GM12878 (cell line): ENCODE results near the gene ERC2. TPM values are rescaled to one million over a fixed set of nuclear protein-coding genes. Genes with fewer than 3 reads are reported as not detected.

Source experiments
- ATAC-seq: fragments of 200-7000 bp; cut with Tn5 transposase; 3 replicates; pipeline ENCODE4 v1.9.1; 2020; ENCODE audit warnings: mild to moderate bottlenecking, moderate library complexity
- BruUV-seq: library from RNA; stranded (reverse); fragments of 400-500 nt; replicated peaks from 2 replicates; lab custom pipeline; 2021; lab: Mats Ljungman, UMichigan
- CTCF ChIA-PET: fragments of 300-600 bp; sonication (Branson Sonifier 250); formaldehyde crosslinking; extraction: SDS; loops from one replicate; lab custom pipeline; 2021; ENCODE audit warnings: inconsistent platforms; lab: Yijun Ruan, JAX
- POLR2A ChIA-PET: fragments of 350-600 bp; formaldehyde crosslinking; extraction: SDS; loops from one replicate; lab custom pipeline; 2021; ENCODE audit warnings: inconsistent platforms; lab: Charles Lee
- RAD21 ChIA-PET: fragments of 300-600 bp; sonication (Branson Sonifier 250); formaldehyde crosslinking; loops from one replicate; lab custom pipeline; 2023; ENCODE audit warnings: antibody characterized with exemption; ENCODE audit not compliant: unreplicated experiment; lab: Charles Lee
- SMC1A ChIA-PET: fragments of 300-600 bp; sonication (Branson Sonifier 250); formaldehyde crosslinking; loops from one replicate; lab custom pipeline; 2023; ENCODE audit not compliant: unreplicated experiment, uncharacterized antibody; lab: Charles Lee
- DNase-seq: peaks from one replicate; pipeline ENCODE4 v3.0.0-alpha.2; 2011; ENCODE audit warnings: low read depth, low spot score
- FAIRE-seq: peaks from 3 replicates; lab custom pipeline; 2011; peaks lifted over from hg19 to GRCh38; lab: Jason Lieb, UNC
- H2AFZ ChIP-seq: 2 replicates; pipeline ENCODE4 v1.6.0; 2011; ENCODE audit warnings: low read depth, low read length, control low read depth; ENCODE audit not compliant: control insufficient read depth
- H3K27ac ChIP-seq: 2 replicates; pipeline ENCODE4 v1.5.1; 2011; ENCODE audit warnings: control low read depth; ENCODE audit not compliant: control insufficient read depth, insufficient read depth
- H3K27me3 ChIP-seq, 2 experiments: replicated peaks in 1 of 2; 2 replicates each; pipeline versions ENCODE4 v1.6.0 to v1.6.1; 2011; ENCODE audit warnings: low read length in 1 of 2; ENCODE audit not compliant: control insufficient read depth in 2 of 2, insufficient read depth in 2 of 2
- H3K36me3 ChIP-seq, 2 experiments: 2 replicates each; pipeline ENCODE4 v1.5.1; 2011; ENCODE audit warnings: low read length in 1 of 2; ENCODE audit not compliant: control insufficient read depth in 2 of 2, insufficient read depth in 2 of 2
- H3K4me1 ChIP-seq: 2 replicates; pipeline ENCODE4 v1.6.1; 2011; ENCODE audit warnings: mild to moderate bottlenecking, low read length, moderate library complexity, mixed read lengths; ENCODE audit not compliant: control insufficient read depth, insufficient read depth
- H3K4me2 ChIP-seq: 2 replicates; pipeline ENCODE4 v1.6.0; 2011; ENCODE audit warnings: control low read depth; ENCODE audit not compliant: control insufficient read depth, insufficient read depth
- H3K4me3 ChIP-seq: fragments of 200-600 bp; sonication (generic); 2 replicates; pipeline ENCODE4 v1.5.1; 2016
- H3K79me2 ChIP-seq: 2 replicates; pipeline ENCODE4 v1.6.0; 2011; ENCODE audit warnings: low read length; ENCODE audit not compliant: control insufficient read depth, insufficient read depth
- H3K9ac ChIP-seq: 2 replicates; pipeline ENCODE4 v1.8.0; 2011; ENCODE audit warnings: low read length, control low read depth, mixed read lengths; ENCODE audit not compliant: control insufficient read depth, insufficient read depth
- H3K9me3 ChIP-seq: replicated peaks from 3 replicates; pipeline ENCODE4 v1.5.1; 2011; ENCODE audit warnings: mild to moderate bottlenecking, low read length; ENCODE audit not compliant: control insufficient read depth, insufficient read depth
- H4K20me1 ChIP-seq: 2 replicates; pipeline ENCODE4 v1.6.0; 2011; ENCODE audit not compliant: control insufficient read depth, insufficient read depth
- BCL3 ChIP-seq: IDR thresholded peaks from 2 replicates; pipeline ENCODE4 v1.6.1; 2011; ENCODE audit warnings: borderline replicate concordance, low read depth, mild to moderate bottlenecking, moderate library complexity, low read length; ENCODE audit not compliant: insufficient read depth, poor library complexity, severe bottlenecking
- CBFB ChIP-seq: IDR thresholded peaks from 2 replicates; pipeline ENCODE4 v1.6.1; 2016; ENCODE audit warnings: antibody characterized with exemption, low read depth
- ELK1 ChIP-seq: IDR thresholded peaks from 2 replicates; pipeline ENCODE4 v1.6.1; 2012; ENCODE audit warnings: low read depth, low read length, improper control_type of control experiment
- ZNF24 ChIP-seq: fragments of 450-650 bp; IDR thresholded peaks from 2 replicates; pipeline ENCODE4 v1.6.1; 2017; ENCODE audit warnings: antibody characterized with exemption, mild to moderate bottlenecking
- ZNF274 ChIP-seq: IDR thresholded peaks from one replicate; pipeline ENCODE4 v1.8.0; 2011; ENCODE audit not compliant: insufficient read length, insufficient read depth
- WGBS: methylation state at CpG from one replicate; pipeline ENCODE4 v1.1.6; 2016; ENCODE audit warnings: low lambda C conversion rate; ENCODE audit not compliant: insufficient replicate concordance, insufficient coverage; ENCODE audit errors: missing lambda C conversion rate; 5-methylcytosine and 5-hydroxymethylcytosine counted together
- in situ Hi-C: fragments of 300-500 bp; cut with MboI; formaldehyde crosslinking; loops from 9 replicates; pipeline ENCODE4 v1.14.3; 2018; ENCODE audit warnings: mixed read lengths
- intact Hi-C: fragments of 100-400 bp; cut with micrococcal nuclease; formaldehyde crosslinking; loops from one replicate; pipeline ENCODE4 v1.14.2; 2022; ENCODE audit not compliant: unreplicated experiment
- polyA plus RNA-seq, 11 experiments: library from polyadenylated mRNA; depleted of rRNA in 4 of 11; unstranded in 6 of 11; stranded (reverse) in 5 of 11; fragments of >200 nt; fragmentation: Nextera tagmentation in 4 of 11; fragmentation: Illumina TruSeq in 1 of 11; extraction: Ambion mirVana in 4 of 11; extraction: Trizol in 1 of 11; gene quantifications; 1 replicate in 1 of 11; 2 replicates in 10 of 11; pipeline versions ENCODE4 v1.2.1 to v1.2.3, GENCODE V29; 2011 to 2016; ENCODE audit warnings: inconsistent platforms in 2 of 11, missing spikeins in 2 of 11, low read depth in 1 of 11
- total RNA-seq, 4 experiments: library from RNA; depleted of rRNA in 3 of 4; stranded (reverse); fragments of >200 nt in 3 of 4; fragmentation: Illumina TruSeq in 1 of 4; extraction: Trizol in 1 of 4; gene quantifications; 2 replicates each; pipeline versions ENCODE4 v1.2.1 to v1.2.3, GENCODE V29; 2013 to 2021
- TF ChIP-seq, protein P1 (sequence below): IDR thresholded peaks from 2 replicates; pipeline ENCODE4 v1.6.1; 2011; ENCODE audit warnings: mild to moderate bottlenecking, low read depth, low read length, moderate library complexity; ENCODE audit not compliant: insufficient replicate concordance

Gene ERC2
- total and polyA plus RNA-seq, 10 of the 15 experiments (the other 5 are each of a cell fraction or from before 2014, with no cell fraction given) = 0.06 to 1.4 (median 0.12) TPM; not detected in 3

DNA sequence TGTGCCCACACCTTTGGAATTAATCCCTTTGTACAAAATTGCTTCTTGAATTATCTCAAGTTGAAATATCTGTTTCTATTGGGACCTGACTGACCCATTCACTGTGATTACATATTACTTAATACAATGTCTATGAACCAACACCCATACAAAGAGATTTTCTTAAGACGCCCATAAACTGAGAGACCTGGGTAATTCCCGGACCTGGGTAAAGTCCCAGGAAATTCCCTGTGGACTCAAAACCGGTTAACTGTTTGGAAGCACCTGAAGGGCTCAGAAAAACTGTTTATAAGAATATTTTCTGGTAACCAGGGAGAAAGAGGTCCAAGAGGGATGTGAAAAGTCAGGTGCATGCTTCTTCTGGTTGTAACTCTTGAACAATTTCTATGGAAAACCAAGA is 667.2 kb downstream of the ERC2 start:
- SMC1A ChIA-PET = no interaction called here

More for the DNA sequence above, 667.2 kb downstream of the ERC2 start:
- BruUV-seq = no TSS peak
- Histone ChIP-seq H3K4me2 (no peak overlapping the region), H3K27me3 (no peaks in the 10 kb centered on the region; a peak in 1 of 4 replicates), H3K36me3 (no peaks in the 10 kb centered on the region), H3K27ac (no peak overlapping the region), H2AFZ (no peak overlapping the region), H4K20me1 (no peaks in the 10 kb centered on the region), H3K9ac (no peak overlapping the region), H3K9me3 (no peaks in the 10 kb centered on the region), H3K4me1 (no peaks in the 10 kb centered on the region), H3K4me3 (no peak overlapping the region), H3K79me2 (no peaks in the 10 kb centered on the region)
- in situ Hi-C loops = no loop called here
- ChIA-PET CTCF (no interaction called here), RAD21 (no interaction called here), POLR2A (no interaction called here)
- TF ChIP-seq ZNF274 (no peak), CBFB (no peak), BCL3 (no peak), ZNF24 (no peak), ELK1 (no peak)
- TF ChIP-seq, protein P1, sequence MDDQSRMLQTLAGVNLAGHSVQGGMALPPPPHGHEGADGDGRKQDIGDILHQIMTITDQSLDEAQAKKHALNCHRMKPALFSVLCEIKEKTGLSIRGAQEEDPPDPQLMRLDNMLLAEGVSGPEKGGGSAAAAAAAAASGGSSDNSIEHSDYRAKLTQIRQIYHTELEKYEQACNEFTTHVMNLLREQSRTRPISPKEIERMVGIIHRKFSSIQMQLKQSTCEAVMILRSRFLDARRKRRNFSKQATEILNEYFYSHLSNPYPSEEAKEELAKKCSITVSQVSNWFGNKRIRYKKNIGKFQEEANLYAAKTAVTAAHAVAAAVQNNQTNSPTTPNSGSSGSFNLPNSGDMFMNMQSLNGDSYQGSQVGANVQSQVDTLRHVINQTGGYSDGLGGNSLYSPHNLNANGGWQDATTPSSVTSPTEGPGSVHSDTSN = no peak
- WGBS = 18% methylated on average over 3 of the region's 3 CpGs
- no peak for ATAC-seq
- intact Hi-C loops = no loop called here
- DNase-seq = no peak
- FAIRE-seq = no peak
